Breast epithelium (tissue), 3 donors: ENCODE data around the gene FOXL2.

ENCODE experiments used
- CTCF ChIP-seq, 3 donors: fragments of 450-650 bp; IDR thresholded peaks; one replicate each; pipeline ENCODE4 v1.5.1; 2016 to 2017; ENCODE audit warnings: antibody characterized with exemption in 3 of 3, mild to moderate bottlenecking in 3 of 3, moderate library complexity in 3 of 3
- POLR2AphosphoS5 ChIP-seq, 3 donors: sonication (generic); formaldehyde crosslinking; IDR thresholded peaks; one replicate each; pipeline ENCODE4 v1.6.1; 2017; ENCODE audit warnings: antibody characterized with exemption in 3 of 3

GRCh38 chr3:138936741-138937689 is 9.9 kb downstream of the FOXL2 start:
- no peak for TF ChIP-seq POLR2AphosphoS5 (IDR thresholded peaks at IDR 0.05)
- TF ChIP-seq CTCF (IDR thresholded peaks at IDR 0.05), result no peak
